GM19025 (cell line): Measurements from ENCODE around the gene DGKQ.

Source experiments
- ATAC-seq: cut with Tn5 transposase; IDR thresholded peaks from one replicate; pipeline ENCODE4 v1.9.1; 2021; ENCODE audit warnings: mild to moderate bottlenecking, low read depth, moderate library complexity; ENCODE audit not compliant: unreplicated experiment

Gene DGKQ

GRCh38 chr4:910366-911091 lies 62.8 kb downstream of the DGKQ start:
- ATAC-seq = no peak

GRCh38 chr4:909821-910220 lies 63.5 kb downstream of the DGKQ start:
- ATAC-seq = no peak

- ATAC-seq = no peak
Observed at GRCh38 chr4:909131-909571, 64.2 kb downstream of the DGKQ start.
